Natural killer cell (primary cell): ENCODE data around the gene DCX. TPM values are rescaled to one million over a fixed set of nuclear protein-coding genes. Genes with fewer than 3 reads are reported as not detected.

Experiments
- ATAC-seq, 3 donors: fragments of 150-1000 bp in 2 of 3; fragments of 200-7000 bp in 1 of 3; cut with Tn5 transposase; 1 replicate in 1 of 3; 2 replicates in 2 of 3; pipeline ENCODE4 v1.10.0; 2021; ENCODE audit warnings: mild to moderate bottlenecking in 2 of 3, moderate library complexity in 2 of 3
- DNase-seq, 2 donors: peaks; one replicate each; pipeline versions ENCODE4 v3.0.0 to v3.0.0-alpha.2; 2013 to 2021; ENCODE audit warnings: mixed read lengths in 1 of 2
- H3K27ac ChIP-seq: one replicate; pipeline ENCODE4 v1.5.1; 2013; ENCODE audit warnings: mild to moderate bottlenecking, low read length
- H3K27me3 ChIP-seq: one replicate; pipeline ENCODE4 v1.6.1; 2013; ENCODE audit warnings: low read length; ENCODE audit not compliant: control insufficient read depth, insufficient read depth
- H3K36me3 ChIP-seq: one replicate; pipeline ENCODE4 v1.6.1; 2013; ENCODE audit warnings: low read length; ENCODE audit not compliant: control insufficient read depth, insufficient read depth
- H3K4me1 ChIP-seq: one replicate; pipeline ENCODE4 v1.6.1; 2013; ENCODE audit warnings: low read length; ENCODE audit not compliant: control insufficient read depth, insufficient read depth
- H3K4me3 ChIP-seq: one replicate; pipeline ENCODE4 v1.5.1; 2013; ENCODE audit warnings: low read length
- H3K9me3 ChIP-seq: one replicate; pipeline ENCODE4 v1.6.1; 2013; ENCODE audit warnings: low read length; ENCODE audit not compliant: control insufficient read depth, insufficient read depth
- H3K27ac Mint-ChIP-seq, 2 donors: one replicate each; pipeline ENCODE4 v1.8.0; 2022; ENCODE audit warnings: mild to moderate bottlenecking in 2 of 2, mixed read lengths in 2 of 2, moderate library complexity in 1 of 2
- H3K27me3 Mint-ChIP-seq, 2 donors: one replicate each; pipeline ENCODE4 v1.8.0; 2022; ENCODE audit warnings: low read depth in 2 of 2, mixed read lengths in 2 of 2
- H3K36me3 Mint-ChIP-seq: one replicate; pipeline ENCODE4 v1.8.0; 2022; ENCODE audit warnings: mixed read lengths
- H3K4me1 Mint-ChIP-seq, 2 donors: one replicate each; pipeline ENCODE4 v1.8.0; 2022; ENCODE audit warnings: mixed read lengths in 2 of 2
- H3K4me3 Mint-ChIP-seq: one replicate; pipeline ENCODE4 v1.8.0; 2022; ENCODE audit warnings: mild to moderate bottlenecking, moderate library complexity, mixed read lengths
- H3K9me3 Mint-ChIP-seq, 2 donors: one replicate each; pipeline ENCODE4 v1.8.0; 2022; ENCODE audit warnings: mixed read lengths in 2 of 2
- WGBS: methylation state at CpG from one replicate; pipeline ENCODE4 v1.1.7; 2013; ENCODE audit warnings: missing lambda C conversion rate; ENCODE audit not compliant: insufficient coverage; 5-methylcytosine and 5-hydroxymethylcytosine counted together
- intact Hi-C: fragments of 100-400 bp; cut with micrococcal nuclease; formaldehyde crosslinking; loops from one replicate; pipeline ENCODE4 v1.14.2; 2022
- total RNA-seq, 4 donors: library from RNA; stranded (reverse); fragments of 120-200 nt in 1 of 4; gene quantifications; one replicate each; pipeline versions ENCODE4 v1.2.3 to v1.2.4, GENCODE V29; 2013 to 2022
- TF ChIP-seq, protein P1 (sequence below): fragments of 200-600 bp; IDR thresholded peaks from one replicate; pipeline ENCODE4 v1.8.0; 2022; ENCODE audit warnings: antibody characterized with exemption

The DCX gene
- total RNA-seq, 3 donors from 2014 or later (not counting 1 experiment from before 2014, with no cell fraction given) = not detected

DNA sequence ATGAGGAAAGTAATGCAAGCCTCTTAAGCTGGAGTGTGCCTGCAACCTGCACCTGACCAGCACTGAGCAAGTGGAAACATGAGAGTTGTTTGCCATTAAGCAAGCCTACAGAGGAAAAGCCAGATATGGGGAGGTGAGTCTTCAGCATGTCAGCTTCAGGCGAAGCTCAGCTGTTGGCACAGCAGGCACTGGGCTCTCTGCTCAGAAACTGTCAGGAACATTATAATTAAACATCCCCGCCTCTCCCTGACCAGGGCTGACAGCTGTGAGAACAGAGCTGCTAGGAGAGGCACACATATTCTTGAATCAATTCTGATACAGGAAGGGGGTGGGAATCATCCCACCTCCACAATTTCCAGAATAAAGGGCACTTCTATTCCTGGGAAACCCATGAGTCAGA lies 19.0 kb upstream of the DCX start:
- TF ChIP-seq, protein P1, sequence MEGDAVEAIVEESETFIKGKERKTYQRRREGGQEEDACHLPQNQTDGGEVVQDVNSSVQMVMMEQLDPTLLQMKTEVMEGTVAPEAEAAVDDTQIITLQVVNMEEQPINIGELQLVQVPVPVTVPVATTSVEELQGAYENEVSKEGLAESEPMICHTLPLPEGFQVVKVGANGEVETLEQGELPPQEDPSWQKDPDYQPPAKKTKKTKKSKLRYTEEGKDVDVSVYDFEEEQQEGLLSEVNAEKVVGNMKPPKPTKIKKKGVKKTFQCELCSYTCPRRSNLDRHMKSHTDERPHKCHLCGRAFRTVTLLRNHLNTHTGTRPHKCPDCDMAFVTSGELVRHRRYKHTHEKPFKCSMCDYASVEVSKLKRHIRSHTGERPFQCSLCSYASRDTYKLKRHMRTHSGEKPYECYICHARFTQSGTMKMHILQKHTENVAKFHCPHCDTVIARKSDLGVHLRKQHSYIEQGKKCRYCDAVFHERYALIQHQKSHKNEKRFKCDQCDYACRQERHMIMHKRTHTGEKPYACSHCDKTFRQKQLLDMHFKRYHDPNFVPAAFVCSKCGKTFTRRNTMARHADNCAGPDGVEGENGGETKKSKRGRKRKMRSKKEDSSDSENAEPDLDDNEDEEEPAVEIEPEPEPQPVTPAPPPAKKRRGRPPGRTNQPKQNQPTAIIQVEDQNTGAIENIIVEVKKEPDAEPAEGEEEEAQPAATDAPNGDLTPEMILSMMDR = no peak
- Mint-ChIP-seq H3K27me3 (no peaks in the 10 kb centered on the region), H3K27ac (no peak overlapping the region), H3K36me3 (no peaks in the 10 kb centered on the region), H3K4me1 (no peaks in the 10 kb centered on the region), H3K4me3 (no peak overlapping the region), H3K9me3 (no peaks in the 10 kb centered on the region)
- no peaks in the 10 kb centered on the region for H3K4me1 ChIP-seq
- H3K4me3 ChIP-seq = no peak overlapping the region
- no peaks in the 10 kb centered on the region for H3K27me3 ChIP-seq
- DNase-seq = no peak
- H3K36me3 ChIP-seq = no peaks in the 10 kb centered on the region
- H3K27ac ChIP-seq = no peak overlapping the region
- no peaks in the 10 kb centered on the region for H3K9me3 ChIP-seq
- 100% methylated on average over 1 of the region's 2 CpGs for WGBS
- intact Hi-C loops = no loop called here
- no peak for ATAC-seq

DNA sequence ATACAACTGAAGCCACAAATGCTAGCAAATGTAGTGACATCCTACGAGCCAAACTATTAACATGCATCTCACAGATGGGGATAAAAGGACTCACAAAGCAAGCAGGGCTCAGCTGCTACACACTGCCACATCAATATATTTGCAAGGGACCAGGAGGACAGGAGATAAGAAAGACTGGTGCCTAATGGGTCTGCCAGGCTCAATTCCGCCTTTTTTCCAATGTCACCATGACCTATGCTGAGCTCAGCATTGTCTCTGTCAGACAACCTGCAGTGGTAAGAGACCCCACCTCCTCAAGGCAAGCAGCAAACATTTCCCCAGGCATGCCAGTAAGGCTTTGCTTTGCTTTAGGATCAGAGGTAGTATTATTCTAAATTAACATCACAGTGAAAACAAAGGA lies 435 bp downstream of the DCX start:
- WGBS = 50% methylated on average over 1 of the region's 2 CpGs

DNA sequence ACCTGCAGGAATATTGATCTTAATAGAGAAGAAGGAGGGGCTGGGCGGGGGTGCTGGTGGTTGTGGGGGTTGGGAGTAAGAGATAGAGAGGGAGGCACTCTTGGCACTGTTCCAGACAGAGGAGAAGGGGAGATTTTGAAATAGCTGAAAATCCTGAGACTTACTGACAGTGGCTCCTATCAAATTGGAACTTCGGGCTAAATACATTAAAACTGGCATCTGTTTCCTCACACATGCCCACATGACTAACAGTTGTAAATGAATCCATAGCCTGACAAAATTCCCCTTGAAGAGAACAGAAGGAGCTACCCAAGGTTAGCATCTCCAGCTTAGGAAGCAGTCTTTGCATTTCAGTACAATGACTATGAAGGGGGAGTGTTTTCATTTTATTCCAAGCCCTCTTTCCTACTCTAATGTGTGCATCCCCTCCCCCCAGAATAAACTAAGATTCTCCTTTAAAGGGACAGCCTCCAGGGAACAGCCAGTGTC lies 1.4 kb downstream of the DCX start:
- Histone ChIP-seq H3K9me3 (no peaks in the 10 kb centered on the region), H3K36me3 (no peaks in the 10 kb centered on the region), H3K27ac (no peak overlapping the region), H3K4me3 (no peak overlapping the region), H3K27me3 (no peaks in the 10 kb centered on the region), H3K4me1 (no peaks in the 10 kb centered on the region)
- no peaks in the 10 kb centered on the region for H3K4me1 Mint-ChIP-seq
- intact Hi-C loops = no loop called here
- H3K4me3 Mint-ChIP-seq = no peak overlapping the region
- H3K36me3 Mint-ChIP-seq = no peaks in the 10 kb centered on the region
- no peak for ATAC-seq
- H3K9me3 Mint-ChIP-seq = peaks cover 0 to 2% of the 10 kb centered on the region in 2 donors
- no peak for DNase-seq
- WGBS = 33% methylated on average over 1 of the region's 2 CpGs
- H3K27ac Mint-ChIP-seq = no peak overlapping the region
- TF ChIP-seq, protein P1 = no peak
- peaks cover 0 to 23% of the 10 kb centered on the region in 2 donors for H3K27me3 Mint-ChIP-seq

More for the DNA sequence above, 435 bp downstream of the DCX start:
- Mint-ChIP-seq H3K27me3 (peaks cover 0 to 23% of the 10 kb centered on the region in 2 donors), H3K4me3 (no peak overlapping the region), H3K27ac (no peak overlapping the region), H3K9me3 (peaks cover 1 to 4% of the 10 kb centered on the region in 2 donors), H3K4me1 (no peaks in the 10 kb centered on the region), H3K36me3 (no peaks in the 10 kb centered on the region)
- Histone ChIP-seq H3K27me3 (no peaks in the 10 kb centered on the region), H3K36me3 (no peaks in the 10 kb centered on the region), H3K4me1 (no peaks in the 10 kb centered on the region), H3K27ac (no peak overlapping the region), H3K9me3 (no peaks in the 10 kb centered on the region), H3K4me3 (no peak overlapping the region)
- DNase-seq (no peak), ATAC-seq (no peak)
- intact Hi-C loops = no loop called here
- TF ChIP-seq, protein P1 = no peak

DNA sequence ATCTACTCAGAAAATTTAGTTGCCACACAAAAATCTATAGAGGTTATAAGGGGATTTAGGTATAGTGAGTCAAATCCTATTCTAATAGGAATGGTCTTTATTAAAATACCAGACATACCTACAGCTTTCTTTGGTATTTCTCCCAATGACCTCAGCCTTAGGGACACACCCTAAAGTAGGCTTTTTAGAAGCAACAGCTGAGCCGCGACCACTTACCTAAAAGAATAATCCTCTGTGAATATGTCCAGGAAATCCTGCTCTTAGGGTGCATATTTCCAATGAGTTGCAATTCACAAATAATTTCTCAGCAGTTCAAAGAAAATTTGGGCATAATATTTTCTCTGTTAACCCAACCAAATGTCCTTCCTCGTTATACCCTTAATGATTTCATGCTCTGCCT lies 2.7 kb downstream of the DCX start:
- Mint-ChIP-seq H3K36me3 (no peaks in the 10 kb centered on the region), H3K4me3 (no peak overlapping the region), H3K27me3 (peaks cover 0 to 18% of the 10 kb centered on the region in 2 donors), H3K27ac (no peak overlapping the region), H3K9me3 (peaks cover 0 to 2% of the 10 kb centered on the region in 2 donors), H3K4me1 (no peaks in the 10 kb centered on the region)
- H3K4me3 ChIP-seq = no peak overlapping the region
- no peaks in the 10 kb centered on the region for H3K4me1 ChIP-seq
- WGBS = 100% methylated on average over 2 of the region's 3 CpGs
- intact Hi-C loops = no loop called here
- TF ChIP-seq, protein P1 = no peak
- no peak overlapping the region for H3K27ac ChIP-seq
- no peaks in the 10 kb centered on the region for H3K9me3 ChIP-seq
- H3K27me3 ChIP-seq = no peaks in the 10 kb centered on the region
- H3K36me3 ChIP-seq = no peaks in the 10 kb centered on the region
- ATAC-seq (no peak), DNase-seq (no peak)
